OCI-LY1 (cell line): ENCODE results near the gene SPRED3.

ENCODE experiments used
- EZH2 ChIP-seq: fragments of 200-600 bp; sonication (generic), shearing (Covaris generic); IDR thresholded peaks from 2 replicates; pipeline ENCODE4 v1.8.0; 2017; ENCODE audit warnings: borderline replicate concordance, mixed run types, mild to moderate bottlenecking, antibody characterized with exemption, low read length, moderate library complexity, mixed read lengths
- TF ChIP-seq, protein P1 (sequence below): fragments of 200-600 bp; sonication (generic), shearing (Covaris generic); IDR thresholded peaks from 2 replicates; pipeline ENCODE4 v1.5.1; 2017; ENCODE audit warnings: mild to moderate bottlenecking, antibody characterized with exemption, low read length, moderate library complexity, mixed read lengths

DNA sequence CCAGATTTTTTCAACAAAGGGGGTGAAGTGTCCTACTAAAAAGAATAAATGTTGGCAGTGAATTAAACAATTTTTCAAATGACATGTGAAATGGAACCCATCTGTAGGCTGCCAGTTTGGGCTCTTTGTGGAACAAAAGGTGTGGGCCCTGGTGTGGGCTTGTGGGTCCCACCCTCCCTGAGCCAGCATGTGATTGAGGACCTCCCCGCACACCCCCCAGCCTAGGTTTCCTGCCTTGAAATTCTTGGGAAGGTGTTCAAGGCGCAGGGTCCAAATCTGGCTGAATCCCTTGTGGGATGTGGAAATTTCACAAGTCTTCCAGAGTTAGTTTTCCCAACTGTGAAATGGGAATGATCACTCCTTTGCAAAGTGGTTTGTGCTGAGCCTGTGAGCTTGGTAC, 4.8 kb upstream of the SPRED3 start:
- TF ChIP-seq, protein P1, sequence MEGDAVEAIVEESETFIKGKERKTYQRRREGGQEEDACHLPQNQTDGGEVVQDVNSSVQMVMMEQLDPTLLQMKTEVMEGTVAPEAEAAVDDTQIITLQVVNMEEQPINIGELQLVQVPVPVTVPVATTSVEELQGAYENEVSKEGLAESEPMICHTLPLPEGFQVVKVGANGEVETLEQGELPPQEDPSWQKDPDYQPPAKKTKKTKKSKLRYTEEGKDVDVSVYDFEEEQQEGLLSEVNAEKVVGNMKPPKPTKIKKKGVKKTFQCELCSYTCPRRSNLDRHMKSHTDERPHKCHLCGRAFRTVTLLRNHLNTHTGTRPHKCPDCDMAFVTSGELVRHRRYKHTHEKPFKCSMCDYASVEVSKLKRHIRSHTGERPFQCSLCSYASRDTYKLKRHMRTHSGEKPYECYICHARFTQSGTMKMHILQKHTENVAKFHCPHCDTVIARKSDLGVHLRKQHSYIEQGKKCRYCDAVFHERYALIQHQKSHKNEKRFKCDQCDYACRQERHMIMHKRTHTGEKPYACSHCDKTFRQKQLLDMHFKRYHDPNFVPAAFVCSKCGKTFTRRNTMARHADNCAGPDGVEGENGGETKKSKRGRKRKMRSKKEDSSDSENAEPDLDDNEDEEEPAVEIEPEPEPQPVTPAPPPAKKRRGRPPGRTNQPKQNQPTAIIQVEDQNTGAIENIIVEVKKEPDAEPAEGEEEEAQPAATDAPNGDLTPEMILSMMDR: no peak
- no peak for TF ChIP-seq EZH2
